Measurements from ENCODE around the gene MVD.

Gene MVD

DNA sequence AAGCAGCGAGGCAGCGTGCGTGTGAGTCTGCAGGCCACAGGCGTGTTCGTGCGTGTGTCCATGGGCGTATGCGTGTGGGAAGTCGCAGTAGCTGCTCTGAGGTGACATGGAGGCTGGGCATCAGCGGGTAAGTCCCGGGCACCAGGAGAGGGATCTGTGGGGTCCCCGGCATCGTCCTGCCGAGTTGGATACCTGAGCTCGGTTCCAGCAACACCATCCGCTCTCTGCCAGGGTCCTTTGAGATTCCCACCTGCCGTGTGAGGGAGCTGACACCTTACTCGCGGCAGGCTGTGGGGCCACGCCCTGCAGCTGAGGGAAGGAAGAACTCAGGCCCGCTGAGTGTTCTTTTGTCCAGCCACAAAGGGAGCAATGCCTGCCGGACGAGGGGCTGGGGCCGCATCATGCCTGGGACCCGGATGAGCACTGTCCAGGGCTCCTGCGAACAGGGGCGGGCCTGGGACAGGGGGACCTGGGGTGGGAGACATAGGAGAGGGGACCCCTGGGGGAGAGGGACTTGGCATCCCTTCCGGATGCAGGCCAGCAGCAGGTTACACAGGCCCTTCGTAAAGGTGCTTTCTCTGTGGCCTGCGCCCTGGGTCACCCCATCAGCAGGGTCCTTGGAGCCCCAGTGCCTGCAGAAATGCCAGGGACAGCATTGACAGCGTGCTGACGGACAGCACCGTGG lies 28.4 kb upstream of the MVD start:
- H3K4me1 Mint-ChIP-seq = peaks cover 41% of the 10 kb centered on the region
- peak overlapping the region; percentile 59 for H3K27ac Mint-ChIP-seq
- H3K4me3 Mint-ChIP-seq = peak overlapping the region; percentile 39
- H3K36me3 Mint-ChIP-seq = no peaks in the 10 kb centered on the region
- no peak for ATAC-seq
- H3K27me3 Mint-ChIP-seq = no peaks in the 10 kb centered on the region
- no peaks in the 10 kb centered on the region for H3K9me3 Mint-ChIP-seq

DNA sequence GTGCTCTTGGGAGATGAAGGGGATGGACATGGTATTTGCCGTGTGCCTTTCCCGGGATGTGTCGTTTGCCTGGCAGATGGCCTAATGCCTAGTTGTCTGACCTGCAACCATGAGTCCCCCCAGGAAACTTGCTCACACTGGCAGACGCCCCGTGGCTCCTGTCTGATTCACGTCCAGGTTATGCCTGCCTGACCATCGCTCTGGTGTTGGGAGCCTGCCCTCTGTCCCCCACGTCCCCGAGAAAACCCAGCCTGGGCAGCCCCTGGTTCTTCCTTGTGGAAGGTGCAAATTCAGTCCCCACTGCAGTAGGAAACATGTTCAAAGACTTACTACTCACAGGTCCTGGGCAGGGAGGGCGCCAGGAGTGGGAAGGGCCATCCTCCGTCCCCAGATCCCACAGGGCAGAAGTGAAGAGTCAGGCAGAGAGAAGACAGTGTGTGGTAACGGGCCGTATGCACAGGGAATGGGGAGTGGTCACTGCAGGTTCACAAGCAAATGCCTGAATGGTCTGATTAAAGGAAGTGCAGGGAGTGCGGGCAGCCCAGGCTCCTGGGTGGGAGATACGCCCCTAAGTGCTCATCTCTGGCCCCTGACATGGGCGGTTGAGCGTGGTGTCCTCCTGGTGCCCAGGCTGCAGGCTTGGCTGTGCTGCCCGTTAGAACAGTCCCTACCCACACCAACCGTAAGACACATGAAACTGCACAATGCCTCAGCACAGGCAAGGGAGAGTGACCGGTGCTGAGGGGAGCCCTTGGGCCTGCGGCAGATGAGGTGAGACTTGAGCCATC lies 27.6 kb upstream of the MVD start:
- Mint-ChIP-seq H3K27me3 (no peaks in the 10 kb centered on the region), H3K9me3 (no peaks in the 10 kb centered on the region), H3K36me3 (no peaks in the 10 kb centered on the region), H3K27ac (peak overlapping the region; percentile 59), H3K4me3 (peak overlapping the region; percentile 39), H3K4me1 (peaks cover 43% of the 10 kb centered on the region)
- ATAC-seq = no peak

DNA sequence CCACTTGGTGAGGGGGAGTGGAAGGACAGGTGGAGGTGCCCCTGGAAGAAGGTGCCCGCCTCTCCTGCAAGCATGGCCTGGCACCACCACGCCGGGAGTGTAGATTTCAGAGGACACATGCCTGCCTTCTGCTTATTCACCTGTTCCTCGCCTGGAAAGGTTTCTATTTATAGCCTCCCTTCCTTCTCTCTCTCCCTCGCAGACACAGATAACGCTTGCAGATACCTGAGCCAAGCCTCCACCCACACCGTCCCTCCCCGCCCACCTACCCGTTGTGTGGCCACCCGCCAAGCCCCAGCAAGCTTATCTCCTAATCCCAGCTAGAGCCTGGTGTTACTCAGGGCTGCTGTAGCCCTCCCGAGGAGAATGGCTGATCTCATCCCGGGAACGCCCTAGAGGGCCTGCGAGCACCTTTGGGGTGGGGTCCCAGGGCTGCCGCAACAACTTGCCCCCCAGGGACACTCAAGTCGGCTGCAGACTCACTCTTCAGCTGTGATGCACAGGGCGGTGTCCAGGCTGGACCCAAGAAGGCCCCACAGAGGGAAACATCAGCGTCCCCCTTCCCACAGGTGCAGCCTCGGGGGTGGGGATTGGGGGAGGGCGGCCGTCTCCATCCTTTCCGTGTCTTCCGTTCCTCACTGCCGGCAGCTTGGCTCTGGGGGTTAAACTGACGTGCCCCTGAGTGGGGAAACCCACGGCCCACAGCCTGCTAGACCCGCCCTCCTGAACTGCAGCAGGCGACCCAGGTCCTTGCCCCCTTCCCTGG lies 25.3 kb upstream of the MVD start:
- Mint-ChIP-seq H3K9me3 (no peaks in the 10 kb centered on the region), H3K4me1 (peaks cover 56% of the 10 kb centered on the region), H3K36me3 (no peaks in the 10 kb centered on the region), H3K27me3 (no peaks in the 10 kb centered on the region), H3K27ac (no peak overlapping the region), H3K4me3 (no peak overlapping the region)
- ATAC-seq = no peak

DNA sequence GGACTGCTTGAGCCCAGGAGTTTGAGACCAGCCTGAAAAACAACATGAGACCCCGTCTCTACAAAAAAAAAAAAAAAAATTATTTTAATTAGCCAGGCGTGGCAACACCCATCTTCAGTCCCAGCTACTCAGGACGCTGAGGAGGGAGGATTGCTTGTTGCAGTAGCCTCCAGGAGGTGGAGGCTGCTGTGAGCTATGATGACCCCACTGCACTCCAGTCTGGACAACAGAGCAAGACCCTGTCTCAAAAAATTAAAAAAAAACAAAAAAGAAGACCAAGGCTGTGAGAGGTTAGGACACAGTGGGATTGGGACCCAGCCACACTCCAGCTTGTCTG lies 24.8 kb upstream of the MVD start:
- Mint-ChIP-seq H3K27me3 (no peaks in the 10 kb centered on the region), H3K27ac (no peak overlapping the region), H3K36me3 (no peaks in the 10 kb centered on the region), H3K4me1 (peaks cover 57% of the 10 kb centered on the region), H3K4me3 (no peak overlapping the region), H3K9me3 (no peaks in the 10 kb centered on the region)
- ATAC-seq = no peak

DNA sequence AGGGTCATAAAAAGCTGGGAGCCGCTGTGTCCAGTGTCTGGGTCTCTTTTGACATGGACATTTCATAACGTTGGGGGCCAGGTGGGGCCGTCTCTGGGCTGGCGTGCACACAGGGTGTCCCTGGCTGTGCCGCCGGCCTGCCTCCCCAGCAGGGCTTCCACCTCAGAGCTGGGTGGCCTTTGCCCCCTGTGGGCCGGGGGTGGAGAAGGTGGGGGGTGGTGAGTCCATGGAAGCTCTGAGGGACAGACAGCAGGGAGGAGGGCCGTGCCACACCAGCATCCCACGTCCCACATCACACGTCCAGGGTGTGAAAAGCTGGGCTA lies 24.3 kb upstream of the MVD start:
- Mint-ChIP-seq H3K4me1 (peaks cover 57% of the 10 kb centered on the region), H3K27me3 (no peaks in the 10 kb centered on the region), H3K27ac (no peak overlapping the region), H3K36me3 (no peaks in the 10 kb centered on the region), H3K4me3 (no peak overlapping the region), H3K9me3 (no peaks in the 10 kb centered on the region)
- ATAC-seq = no peak

DNA sequence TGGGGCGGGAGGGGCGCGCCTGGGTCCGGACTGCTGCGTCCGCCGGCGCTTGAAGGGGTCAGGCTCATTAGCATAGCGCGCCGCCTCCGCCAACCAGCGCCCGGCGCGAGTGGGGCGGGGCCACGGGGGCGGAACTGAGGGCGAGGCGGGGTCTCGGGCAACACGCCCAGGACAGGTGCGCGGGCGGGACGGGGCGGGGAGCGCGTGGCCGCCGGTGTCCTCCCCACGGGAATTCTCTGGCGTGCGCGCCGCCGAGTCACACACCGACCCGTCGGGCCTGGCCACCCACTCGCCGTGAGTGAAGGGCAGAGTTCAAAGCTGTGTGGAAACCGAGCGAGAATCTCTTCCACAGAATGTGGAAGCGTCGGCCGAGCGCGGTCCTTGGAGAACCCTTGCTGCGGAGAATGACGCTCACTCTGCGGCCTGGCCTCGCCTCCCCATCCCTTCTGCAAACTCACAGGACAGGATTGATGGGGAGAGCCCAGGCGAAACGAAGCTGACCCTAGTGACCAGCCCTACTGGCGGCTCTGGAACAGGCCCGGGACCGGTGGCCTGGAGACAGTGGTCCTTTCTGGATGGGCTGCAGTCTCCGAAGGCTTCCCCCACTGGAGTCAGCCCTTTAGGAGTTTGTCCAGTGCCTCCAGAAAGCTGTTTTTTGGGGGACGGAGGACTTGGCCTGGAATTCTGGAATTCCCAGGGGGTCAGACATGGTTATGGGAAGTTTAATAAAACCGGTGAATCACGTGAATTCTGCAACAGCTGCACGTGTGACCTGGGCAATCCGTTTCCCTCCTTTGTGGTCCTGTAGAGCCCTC lies 23.8 kb upstream of the MVD start, which contains the start of gene SNAI3:
Gene SNAI3 (minus strand): TSS at position 69 of the 815 bp plus-strand sequence. CDS start 101 bp downstream, outside the sequence.
- H3K4me3 Mint-ChIP-seq = peak within 1 kb of the TSS; percentile 84
- peak; percentile 84 for ATAC-seq
- peaks cover 57% of the 10 kb centered on the region for H3K4me1 Mint-ChIP-seq
- no peaks in the 10 kb centered on the region for H3K9me3 Mint-ChIP-seq
- H3K27me3 Mint-ChIP-seq = no peaks in the 10 kb centered on the region
- no peaks in the 10 kb centered on the region for H3K36me3 Mint-ChIP-seq
- peak within 1 kb of the TSS; percentile 67 for H3K27ac Mint-ChIP-seq

DNA sequence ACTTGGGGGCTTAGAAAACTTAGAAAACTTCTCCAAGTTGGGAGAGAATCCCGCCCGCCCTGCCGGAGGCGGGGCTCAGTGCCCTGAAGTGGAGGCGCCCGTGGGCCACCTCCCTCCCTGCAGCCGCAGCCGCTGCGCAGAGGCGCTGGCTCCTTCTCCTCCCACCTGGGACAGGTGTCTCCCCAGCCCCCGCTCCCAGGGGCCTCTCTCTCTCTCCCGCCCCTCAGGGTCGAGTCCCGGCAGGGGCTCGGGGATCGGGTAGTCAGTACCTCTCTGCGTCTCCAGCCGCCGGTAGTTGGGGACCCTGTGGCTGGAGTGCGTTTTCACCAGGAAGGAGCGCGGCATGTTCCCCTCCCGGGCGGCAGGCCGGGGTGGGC lies 23.2 kb upstream of the MVD start:
- no peaks in the 10 kb centered on the region for H3K36me3 Mint-ChIP-seq
- H3K27ac Mint-ChIP-seq = peak overlapping the region; percentile 67
- peak; percentile 34 for ATAC-seq
- peaks cover 57% of the 10 kb centered on the region for H3K4me1 Mint-ChIP-seq
- peak overlapping the region; percentile 84 for H3K4me3 Mint-ChIP-seq
- H3K9me3 Mint-ChIP-seq = no peaks in the 10 kb centered on the region
- no peaks in the 10 kb centered on the region for H3K27me3 Mint-ChIP-seq

DNA sequence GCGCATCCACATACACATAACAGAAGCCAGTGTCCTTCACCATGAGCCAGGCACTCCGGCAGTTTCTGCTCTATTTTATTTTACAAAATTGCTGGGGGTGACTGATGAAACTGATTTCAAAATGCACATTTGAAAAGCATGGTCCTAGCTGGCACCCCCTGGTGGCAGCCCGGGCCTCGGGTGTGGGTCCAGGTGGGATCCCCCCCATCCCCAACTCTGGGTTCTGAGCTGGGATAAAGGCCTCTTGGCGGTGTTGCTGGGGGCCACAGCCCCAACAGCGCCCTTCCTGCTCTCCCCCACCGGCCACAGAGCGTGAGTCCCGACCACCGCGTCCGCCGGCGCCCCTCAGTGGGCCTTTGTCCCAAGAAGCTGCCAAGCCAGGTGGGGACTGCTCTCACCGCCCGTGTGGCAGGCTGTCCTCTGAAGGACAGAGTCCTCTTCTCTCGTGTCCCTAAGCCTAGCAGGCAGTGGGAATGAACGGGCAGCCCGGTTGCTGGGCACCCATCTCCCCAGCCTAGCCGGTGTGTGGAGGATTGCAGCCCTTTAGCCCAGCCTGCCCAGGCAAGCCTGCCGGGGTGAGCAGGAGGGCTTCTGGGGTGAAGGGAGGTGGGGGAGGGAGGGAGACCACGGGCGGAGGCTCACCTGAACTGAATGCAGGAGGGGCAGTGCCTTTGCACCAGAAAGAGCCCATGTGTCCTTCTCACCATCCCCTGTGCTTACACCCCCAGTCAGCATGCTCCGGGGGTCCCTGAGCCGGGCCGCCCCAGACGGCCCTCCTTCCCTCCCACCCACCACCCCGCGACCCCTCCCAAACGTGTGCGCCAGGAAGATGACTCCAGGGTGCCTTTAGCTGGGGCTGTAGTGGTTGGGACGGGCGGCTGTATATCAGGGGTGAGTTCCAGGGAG lies 22.5 kb upstream of the MVD start:
- no peak for ATAC-seq
- no peaks in the 10 kb centered on the region for H3K36me3 Mint-ChIP-seq
- H3K4me3 Mint-ChIP-seq = peak overlapping the region; percentile 84
- peaks cover 58% of the 10 kb centered on the region for H3K4me1 Mint-ChIP-seq
- no peaks in the 10 kb centered on the region for H3K27me3 Mint-ChIP-seq
- H3K9me3 Mint-ChIP-seq = no peaks in the 10 kb centered on the region
- H3K27ac Mint-ChIP-seq = peak overlapping the region; percentile 67

DNA sequence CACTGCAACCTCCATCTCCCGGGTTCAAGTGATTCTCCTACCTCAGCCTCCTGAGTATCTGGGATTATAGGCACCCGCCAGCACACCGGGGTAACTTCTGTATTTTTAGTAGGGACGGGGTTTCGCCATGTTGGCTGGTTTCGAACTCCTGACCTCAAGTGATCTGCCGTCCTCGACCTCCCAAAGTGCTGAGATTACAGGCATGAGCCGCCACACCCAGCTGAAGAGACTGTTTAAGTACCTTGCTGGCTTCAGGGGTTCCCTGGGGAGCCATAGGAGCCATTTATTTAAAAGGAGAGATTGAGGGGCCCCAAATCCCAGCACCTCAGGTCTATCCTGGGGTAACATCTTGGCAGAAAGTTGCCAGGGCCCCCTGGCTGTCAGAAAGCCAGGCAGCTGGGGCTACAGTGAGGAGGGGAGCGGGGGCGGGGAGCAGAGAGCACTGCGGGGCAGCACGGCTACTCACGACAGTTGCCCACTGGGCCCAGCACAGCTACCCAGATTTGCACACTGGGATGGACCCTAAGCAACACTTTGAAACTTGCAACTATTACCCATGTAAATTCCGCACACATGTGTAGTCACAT lies 21.8 kb upstream of the MVD start:
- Mint-ChIP-seq H3K9me3 (no peaks in the 10 kb centered on the region), H3K36me3 (no peaks in the 10 kb centered on the region), H3K4me1 (peaks cover 58% of the 10 kb centered on the region), H3K4me3 (peak overlapping the region; percentile 41), H3K27ac (peak overlapping the region; percentile 40), H3K27me3 (no peaks in the 10 kb centered on the region)
- no peak for ATAC-seq

DNA sequence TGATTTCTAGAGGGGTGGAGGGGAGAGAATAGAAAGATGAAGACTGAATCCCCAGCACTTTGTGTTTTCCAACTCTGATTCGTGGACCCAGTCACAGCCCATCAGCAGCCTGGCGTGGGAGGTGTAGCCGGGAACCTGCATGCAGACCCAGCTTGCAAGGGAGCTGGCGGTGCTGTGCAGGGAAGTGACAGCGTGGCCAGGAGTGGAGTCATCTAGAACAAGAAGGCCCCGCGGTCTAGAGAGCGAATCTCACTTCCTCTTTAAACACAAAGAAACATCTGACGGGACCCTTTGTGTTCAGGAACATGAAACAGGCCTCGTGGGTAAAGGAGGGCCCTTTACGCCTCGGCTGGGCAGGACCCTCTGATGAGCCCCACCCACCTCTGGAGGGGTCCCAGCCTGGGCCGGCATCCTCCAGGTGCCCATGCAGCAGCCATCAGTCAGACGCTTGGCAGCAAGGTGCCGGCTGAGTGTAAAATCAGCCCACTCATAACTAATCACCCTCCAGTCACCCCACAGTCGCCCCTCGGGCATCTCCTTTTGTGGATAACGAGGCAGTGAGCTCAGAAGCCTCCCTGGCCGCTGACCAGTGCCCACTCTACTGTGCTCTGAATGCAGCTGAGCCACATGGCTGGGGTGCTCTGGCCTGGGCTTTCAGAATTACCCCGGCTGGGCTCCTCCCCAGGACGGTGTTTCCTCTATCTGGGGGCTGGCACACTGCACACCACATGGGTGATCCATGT lies 19.0 kb upstream of the MVD start:
- peak; percentile 90 for ATAC-seq
- no peaks in the 10 kb centered on the region for H3K27me3 Mint-ChIP-seq
- no peaks in the 10 kb centered on the region for H3K9me3 Mint-ChIP-seq

DNA sequence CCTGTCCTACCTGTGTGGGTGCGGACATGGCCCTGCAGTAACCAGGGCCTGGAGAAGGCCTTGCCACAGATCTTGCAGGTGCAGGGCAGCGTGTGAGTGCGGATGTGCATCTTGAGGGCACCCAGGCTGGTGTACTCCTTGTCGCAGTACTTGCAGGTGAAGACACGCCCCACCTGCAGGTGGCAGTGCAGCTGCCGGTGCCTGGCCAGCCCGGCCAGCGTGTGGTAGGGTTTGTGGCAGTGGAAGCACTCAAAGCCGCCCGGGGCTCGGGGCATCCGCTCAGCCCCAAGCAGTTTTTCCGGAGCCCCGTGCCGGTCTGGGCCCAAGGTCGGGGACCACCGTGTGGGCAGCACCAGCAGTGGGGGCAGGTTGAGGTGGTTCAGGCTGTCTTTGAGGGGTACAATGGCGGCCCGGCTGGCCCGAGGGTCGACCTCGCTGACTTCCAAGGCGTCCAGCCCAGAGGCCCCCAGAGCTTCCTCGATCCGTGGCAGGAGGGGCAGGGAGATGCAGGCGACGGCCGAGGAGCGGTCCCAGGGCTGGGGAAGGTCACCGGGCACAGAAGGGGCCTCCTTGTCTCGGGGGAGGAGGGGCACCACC lies 18.3 kb upstream of the MVD start:
- Mint-ChIP-seq H3K4me3 (peak overlapping the region; percentile 79), H3K9me3 (no peaks in the 10 kb centered on the region), H3K4me1 (peaks cover 51% of the 10 kb centered on the region), H3K27me3 (no peaks in the 10 kb centered on the region), H3K27ac (peak overlapping the region; percentile 99), H3K36me3 (no peaks in the 10 kb centered on the region)
- ATAC-seq = peak; percentile 73

More for the DNA sequence above, 19.0 kb upstream of the MVD start:
- Mint-ChIP-seq H3K4me3 (peak overlapping the region; percentile 79), H3K36me3 (no peaks in the 10 kb centered on the region), H3K27ac (peak overlapping the region; percentile 99), H3K4me1 (peaks cover 51% of the 10 kb centered on the region)

DNA sequence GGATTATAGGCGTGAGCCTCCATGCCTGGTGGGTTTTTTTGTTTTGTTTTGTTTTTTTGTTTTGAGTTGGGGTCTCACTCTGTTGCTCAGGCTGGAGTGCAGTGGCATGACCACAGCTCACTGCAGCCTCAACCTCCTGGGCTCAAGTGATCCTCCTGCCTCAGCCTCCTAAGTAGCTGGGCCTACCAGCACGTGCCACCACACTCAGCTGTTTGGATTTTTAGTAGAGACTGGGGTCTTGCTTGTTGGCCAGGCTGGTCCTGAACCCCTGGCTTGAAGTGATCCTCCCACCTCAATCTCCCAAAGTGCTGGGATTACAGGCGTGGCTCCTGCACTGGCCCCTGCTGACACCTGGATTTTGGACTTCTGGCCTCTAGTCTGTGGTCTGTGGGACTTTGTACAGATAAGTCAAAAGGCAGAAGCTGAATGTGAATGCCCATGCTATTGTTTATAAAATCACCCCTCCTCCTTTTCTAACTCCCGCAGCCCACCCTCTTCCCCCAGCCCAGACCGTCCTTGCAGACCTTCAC lies 17.7 kb upstream of the MVD start:
- H3K27me3 Mint-ChIP-seq = no peaks in the 10 kb centered on the region
- H3K27ac Mint-ChIP-seq = peak overlapping the region; percentile 99
- no peak for ATAC-seq
- no peaks in the 10 kb centered on the region for H3K36me3 Mint-ChIP-seq
- no peaks in the 10 kb centered on the region for H3K9me3 Mint-ChIP-seq
- H3K4me1 Mint-ChIP-seq = peaks cover 50% of the 10 kb centered on the region
- peak overlapping the region; percentile 79 for H3K4me3 Mint-ChIP-seq

All from stimulated activated memory B cell treated with anti-CD40 and anti-IgM and Interleukin-4, amounts not matched to agents 10 μg/mL and 1 μg/mL and 100 μg/mL, for 72 hours (primary cell).